GM12878 (cell line): ENCODE data around the gene SYT14.
"Not testable (repeated sequence)": the region's sequence is repeated elsewhere in the genome, so short reads cannot be mapped to it uniquely, and the experiment has no call there.

Source experiments
- ESRRA ChIP-seq: IDR thresholded peaks from 2 replicates; pipeline ENCODE4 v1.6.1; 2012; ENCODE audit warnings: mild to moderate bottlenecking, low read length, improper control_type of control experiment
- HDGF ChIP-seq: fragments of 450-650 bp; IDR thresholded peaks from 2 replicates; pipeline ENCODE4 v1.6.1; 2016; ENCODE audit warnings: antibody characterized with exemption
- MXI1 ChIP-seq: fragments of 150-350 bp; IDR thresholded peaks from 2 replicates; pipeline ENCODE4 v1.6.1; 2011; ENCODE audit warnings: low read depth, mild to moderate bottlenecking, inconsistent platforms, low read length, improper control_type of control experiment
- NFYB ChIP-seq: IDR thresholded peaks from 2 replicates; pipeline ENCODE4 v1.6.1; 2011; ENCODE audit warnings: low read depth, mild to moderate bottlenecking, low read length, improper control_type of control experiment, moderate library complexity; ENCODE audit not compliant: insufficient read depth
- RFX5 ChIP-seq: IDR thresholded peaks from 2 replicates; pipeline ENCODE4 v1.6.1; 2011; ENCODE audit warnings: low read depth, low read length, improper control_type of control experiment
- RUNX3 ChIP-seq: IDR thresholded peaks from 2 replicates; pipeline ENCODE4 v1.6.1; 2012; ENCODE audit warnings: low read length, inconsistent platforms
- ZNF274 ChIP-seq: IDR thresholded peaks from one replicate; pipeline ENCODE4 v1.8.0; 2011; ENCODE audit not compliant: insufficient read length, insufficient read depth
- ZNF384 ChIP-seq: IDR thresholded peaks from 2 replicates; pipeline ENCODE4 v1.6.1; 2012; ENCODE audit warnings: low read depth, mild to moderate bottlenecking, low read length, improper control_type of control experiment, borderline replicate concordance

- not testable (repeated sequence) for TF ChIP-seq MXI1, RFX5, ZNF384, ESRRA, HDGF, RUNX3, ZNF274, NFYB
Observed at GRCh38 chr1:210187849-210188606, 250.0 kb downstream of the SYT14 start.
